ENCODE data around the gene REC8. TPM values are rescaled to one million over a fixed set of nuclear protein-coding genes. Genes with fewer than 3 reads are reported as not detected.
A peak's percentile ranks its signal among the peaks of the same experiment; 100 is the strongest.
"Not testable (repeated sequence)": the region's sequence is repeated elsewhere in the genome, so short reads cannot be mapped to it uniquely, and the experiment has no call there.

Gene REC8
- total RNA-seq, 2 donors from 2014 or later: 3.8 to 5.6 TPM

DNA sequence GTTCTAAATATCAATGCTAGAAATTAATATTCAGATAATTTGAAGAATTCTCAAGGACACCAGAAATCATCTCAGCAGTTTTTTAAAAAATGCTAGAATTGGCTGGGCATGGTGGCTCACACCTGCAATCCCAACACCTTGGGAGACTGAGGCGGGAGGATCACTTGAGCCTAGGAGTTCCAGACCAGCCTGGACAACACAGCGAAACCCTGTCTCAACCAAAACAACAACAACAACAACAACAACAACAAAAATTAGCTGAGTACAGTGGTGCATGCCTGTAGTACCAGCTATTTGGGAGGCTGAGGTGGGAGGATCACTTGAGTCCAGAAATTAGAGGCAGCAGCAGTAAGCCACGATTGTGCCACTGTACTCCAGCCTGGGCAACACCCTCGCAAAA, 47.2 kb downstream of the REC8 start:
- TF ChIP-seq CTCF (IDR thresholded peaks at IDR 0.05): no peak

GRCh38 chr14:24219521-24219920, 47.6 kb downstream of the REC8 start:
- H3K36me3 ChIP-seq: peaks cover 7% of the 10 kb centered on the region
- no peaks in the 10 kb centered on the region for H3K9me3 ChIP-seq
- no peak for TF ChIP-seq CTCF (IDR thresholded peaks at IDR 0.05)
- H3K4me1 ChIP-seq: peaks cover 0 to 14% of the 10 kb centered on the region in 2 donors
- H3K4me3 ChIP-seq: no peak overlapping the region
- H3K27me3 ChIP-seq: no peaks in the 10 kb centered on the region
- H3K27ac ChIP-seq: no peak overlapping the region
- no peak for DNase-seq (ENCODE audit: low spot score)

More for the DNA sequence above, 47.2 kb downstream of the REC8 start:
- peaks cover 0 to 18% of the 10 kb centered on the region in 2 donors for H3K4me1 ChIP-seq
- peaks cover 7% of the 10 kb centered on the region for H3K36me3 ChIP-seq
- H3K27me3 ChIP-seq: no peaks in the 10 kb centered on the region
- DNase-seq (ENCODE audit: low spot score): no peak
- H3K4me3 ChIP-seq: no peak overlapping the region
- H3K9me3 ChIP-seq: no peaks in the 10 kb centered on the region
- no peak overlapping the region for H3K27ac ChIP-seq

DNA sequence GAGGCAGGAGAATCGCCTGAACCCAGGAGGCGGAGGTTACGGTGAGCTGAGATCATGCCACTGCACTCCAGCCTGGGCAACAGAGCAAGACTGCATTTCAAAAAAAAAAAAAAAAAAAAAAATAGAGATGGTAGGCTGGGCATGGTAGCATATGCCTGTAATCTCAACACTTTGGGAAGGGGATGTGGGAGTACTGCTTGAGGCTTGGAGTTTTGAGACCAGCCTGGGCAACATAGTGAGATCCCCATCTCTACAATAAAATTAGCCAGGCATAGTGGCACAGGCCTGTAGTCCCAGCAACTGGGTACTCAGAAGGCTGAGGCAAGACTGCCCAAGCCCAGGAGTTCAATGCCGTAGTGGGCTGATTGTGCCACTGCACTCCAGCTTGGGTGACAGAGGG, 51.1 kb downstream of the REC8 start:
- not testable (repeated sequence) for H3K36me3 ChIP-seq; H3K27ac ChIP-seq; DNase-seq (ENCODE audit: low spot score); H3K27me3 ChIP-seq; H3K4me1 ChIP-seq; H3K4me3 ChIP-seq; H3K9me3 ChIP-seq

GRCh38 chr14:24224618-24225071, 52.8 kb downstream of the REC8 start:
- Histone ChIP-seq H3K4me1 (no peaks in the 10 kb centered on the region), H3K36me3 (peaks cover 10% of the 10 kb centered on the region), H3K27me3 (no peaks in the 10 kb centered on the region), H3K9me3 (no peaks in the 10 kb centered on the region), H3K4me3 (no peak overlapping the region), H3K27ac (peak overlapping the region in 1 of 2 donors; percentile 41)
- no peak for DNase-seq (ENCODE audit: low spot score)
- TF ChIP-seq CTCF (IDR thresholded peaks at IDR 0.05): no peak

DNA sequence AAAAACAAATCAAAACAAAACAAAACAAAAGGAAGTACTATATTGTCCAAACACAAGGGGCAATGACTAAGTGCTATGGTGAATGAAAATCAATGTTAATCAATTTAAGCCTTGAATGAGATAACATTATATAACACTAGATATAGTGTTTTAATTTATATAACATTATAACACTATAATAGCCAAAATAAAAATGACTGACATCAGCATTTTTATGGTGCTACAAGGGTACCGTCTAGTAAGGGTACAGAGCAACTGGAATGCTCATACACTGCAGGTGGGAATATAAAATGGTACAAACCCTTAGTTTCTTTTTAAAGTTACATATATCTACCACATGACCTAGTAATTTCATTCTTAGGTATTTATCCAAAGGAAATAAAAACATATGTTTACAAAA, 54.6 kb downstream of the REC8 start:
- H3K27me3 ChIP-seq: no peaks in the 10 kb centered on the region
- H3K4me1 ChIP-seq: peaks cover 0 to 10% of the 10 kb centered on the region in 2 donors
- no peak overlapping the region for H3K27ac ChIP-seq
- H3K9me3 ChIP-seq: no peaks in the 10 kb centered on the region
- TF ChIP-seq CTCF (IDR thresholded peaks at IDR 0.05): no peak
- peaks cover 10% of the 10 kb centered on the region for H3K36me3 ChIP-seq
- no peak overlapping the region for H3K4me3 ChIP-seq
- DNase-seq (ENCODE audit: low spot score): no peak

DNA sequence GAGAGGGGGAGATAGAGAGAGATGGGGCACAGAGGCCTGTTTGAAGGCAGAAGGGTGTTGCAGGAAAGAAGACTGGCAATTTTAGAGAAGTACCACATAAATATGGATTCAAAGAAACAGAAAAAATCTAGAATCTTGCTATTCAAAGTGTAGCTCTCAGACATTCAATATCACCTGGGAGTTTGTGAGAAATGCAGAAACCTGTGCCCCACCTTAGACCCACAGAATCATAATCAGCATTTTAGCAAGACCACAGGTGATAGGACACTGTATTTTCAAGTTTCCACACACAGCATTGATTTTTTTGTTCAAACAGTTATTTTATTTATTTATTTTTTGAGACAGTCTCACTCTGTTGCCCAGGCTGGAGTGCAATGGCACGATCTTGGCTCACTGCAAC, 57.0 kb downstream of the REC8 start:
- TF ChIP-seq CTCF (IDR thresholded peaks at IDR 0.05): no peak
- H3K4me1 ChIP-seq: peaks cover 0 to 22% of the 10 kb centered on the region in 2 donors
- H3K36me3 ChIP-seq: peaks cover 10% of the 10 kb centered on the region
- no peak overlapping the region for H3K27ac ChIP-seq
- no peaks in the 10 kb centered on the region for H3K27me3 ChIP-seq
- no peak overlapping the region for H3K4me3 ChIP-seq
- no peak for DNase-seq (ENCODE audit: low spot score)
- no peaks in the 10 kb centered on the region for H3K9me3 ChIP-seq

Small RNA genes within 50 kb of the gene (microRNA-seq; reads per million reads assigned to microRNA genes)
- 0 reads per million in 2 donors for gene MIR7703 (ENCODE audit: borderline number of aligned reads in 2 of 2, borderline replicate concordance in 1 of 2)

Other genes starting within 250 kb of the REC8 start
- gene DHRS4, start 218.3 kb upstream of the REC8 start, total RNA-seq: 10 to 100 TPM; 29.6 to 38.8 TPM
- 10 to 100 TPM; 10.6 to 17.6 TPM for gene DHRS4L2, start 183.2 kb upstream of the REC8 start, total RNA-seq
- not detected for gene CARMIL3, start 120.1 kb upstream of the REC8 start, total RNA-seq
- gene CPNE6, start 100.5 kb upstream of the REC8 start, total RNA-seq: under 1 TPM in 1 of 2 donors, not detected in 1; 0.24 TPM
- 10 to 100 TPM in 1 of 2 donors, 1 to 10 TPM in 1; 1.8 to 10.7 TPM for gene PCK2, start 77.8 kb upstream of the REC8 start, total RNA-seq
- 10 to 100 TPM; 54.1 to 69.8 TPM for gene DCAF11, start 57.3 kb upstream of the REC8 start, total RNA-seq
- gene NRL, start 57.1 kb upstream of the REC8 start, total RNA-seq: 1 to 10 TPM; 2.5 to 5.0 TPM
- gene FITM1, start 41.4 kb upstream of the REC8 start, total RNA-seq: 100 to 1,000 TPM in 1 of 2 donors, 10 to 100 TPM in 1; 74.3 to 180 TPM
- gene PSME1, start 35.9 kb upstream of the REC8 start, total RNA-seq: 100 to 1,000 TPM in 1 of 2 donors, 10 to 100 TPM in 1; 72.9 to 112 TPM
- gene EMC9, start 30.5 kb upstream of the REC8 start, total RNA-seq: 10 to 100 TPM in 1 of 2 donors, 1 to 10 TPM in 1; 9.9 to 16.8 TPM
- 10 to 100 TPM; 23.1 to 40.6 TPM for gene PSME2, start 25.5 kb upstream of the REC8 start, total RNA-seq
- gene RNF31, start 24.6 kb upstream of the REC8 start, total RNA-seq: 10 to 100 TPM; 24.1 to 47.5 TPM
- 10 to 100 TPM; 29.2 to 33.1 TPM for gene IRF9, start 10.8 kb upstream of the REC8 start, total RNA-seq
- 10 to 100 TPM; 12.1 to 15.7 TPM for gene IPO4, start 16.7 kb downstream of the REC8 start, total RNA-seq
- 10 to 100 TPM; 23.5 to 42.7 TPM for gene TM9SF1, start 23.4 kb downstream of the REC8 start, total RNA-seq
- not detected for gene TSSK4, start 33.6 kb downstream of the REC8 start, total RNA-seq
- 10 to 100 TPM; 31.6 to 63.0 TPM for gene CHMP4A, start 41.4 kb downstream of the REC8 start, total RNA-seq
- 10 to 100 TPM; 15.5 to 19.7 TPM for gene MDP1, start 44.0 kb downstream of the REC8 start, total RNA-seq
- 100 to 1,000 TPM; 184 to 206 TPM for gene NEDD8, start 60.3 kb downstream of the REC8 start, total RNA-seq
- 10 to 100 TPM; 28.1 to 31.7 TPM for gene GMPR2, start 60.8 kb downstream of the REC8 start, total RNA-seq
- gene TINF2, start 70.5 kb downstream of the REC8 start, total RNA-seq: 10 to 100 TPM; 28.2 to 36.3 TPM
- 10 to 100 TPM; 11.9 to 36.9 TPM for gene TGM1, start 91.1 kb downstream of the REC8 start, total RNA-seq
- 10 to 100 TPM; 21.3 to 22.2 TPM for gene RABGGTA, start 99.5 kb downstream of the REC8 start, total RNA-seq
- gene DHRS1, start 127.7 kb downstream of the REC8 start, total RNA-seq: 10 to 100 TPM; 10.1 to 13.7 TPM
- gene NOP9, start 127.8 kb downstream of the REC8 start, total RNA-seq: 10 to 100 TPM; 13.9 to 15.5 TPM
- 1 to 10 TPM; 2.0 to 6.6 TPM for gene CIDEB, start 135.9 kb downstream of the REC8 start, total RNA-seq
- gene LTB4R2, start 138.1 kb downstream of the REC8 start, total RNA-seq: 1 to 10 TPM in 1 of 2 donors, under 1 TPM in 1; 0.98 to 1.4 TPM
- 1 to 10 TPM; 1.9 to 3.0 TPM for gene LTB4R, start 139.4 kb downstream of the REC8 start, total RNA-seq
- gene ADCY4, start 163.0 kb downstream of the REC8 start, total RNA-seq: 10 to 100 TPM; 17.1 to 25.5 TPM
- 1 to 10 TPM; 1.9 to 3.8 TPM for gene RIPK3, start 167.9 kb downstream of the REC8 start, total RNA-seq
- gene NFATC4, start 196.1 kb downstream of the REC8 start, total RNA-seq: 10 to 100 TPM; 12.5 to 13.4 TPM
- 10 to 100 TPM in 1 of 2 donors, 1 to 10 TPM in 1; 6.0 to 10.1 TPM for gene NYNRIN, start 226.9 kb downstream of the REC8 start, total RNA-seq